Endothelial cell of umbilical vein (primary cell): ENCODE results near the gene FUT2. TPM values are rescaled to one million over a fixed set of nuclear protein-coding genes. Genes with fewer than 3 reads are reported as not detected.

Experiments used
- BruUV-seq: library from RNA; stranded (reverse); fragments of 400-500 nt; replicated peaks from 2 replicates; lab custom pipeline; 2021; lab: Mats Ljungman, UMichigan
- CTCF ChIA-PET: fragments of 300-600, 350-600 bp; sonication (Branson Sonifier 250); formaldehyde crosslinking; loops from one replicate; lab custom pipeline; 2021; ENCODE audit warnings: antibody characterized with exemption, inconsistent platforms; lab: Charles Lee
- POLR2A ChIA-PET: fragments of 300-600, 350-600 bp; sonication (Branson Sonifier 250); formaldehyde crosslinking; loops from one replicate; lab custom pipeline; 2021; ENCODE audit warnings: antibody characterized with exemption, inconsistent platforms; lab: Charles Lee
- DNase-seq: peaks from one replicate; pipeline ENCODE4 v3.0.0-alpha.2; 2011; ENCODE audit warnings: low read depth, low spot score
- FAIRE-seq: peaks from 2 replicates; lab custom pipeline; 2011; peaks lifted over from hg19 to GRCh38; lab: Jason Lieb, UNC
- H2AFZ ChIP-seq: 2 replicates; pipeline ENCODE4 v1.6.0; 2012; ENCODE audit warnings: low read depth, low read length, control low read depth, inconsistent platforms
- H3K27ac ChIP-seq: 2 replicates; pipeline ENCODE4 v1.5.1; 2011; ENCODE audit warnings: low read depth, mild to moderate bottlenecking, control low read depth, low read length, moderate library complexity; ENCODE audit not compliant: insufficient read depth
- H3K27me3 ChIP-seq, 2 experiments: 2 replicates each; pipeline versions ENCODE4 v1.6.0 to v1.6.1; 2011; ENCODE audit warnings: low read length in 2 of 2, mixed read lengths in 1 of 2; ENCODE audit not compliant: control insufficient read depth in 2 of 2, insufficient read depth in 2 of 2
- H3K36me3 ChIP-seq, 2 experiments: 2 replicates in 1 of 2; 3 replicates in 1 of 2; pipeline ENCODE4 v1.5.1; 2011; ENCODE audit warnings: low read length in 2 of 2, mild to moderate bottlenecking in 1 of 2, moderate library complexity in 1 of 2; ENCODE audit not compliant: control insufficient read depth in 2 of 2, insufficient read depth in 2 of 2; ENCODE audit errors: extremely low read depth in 1 of 2
- H3K4me1 ChIP-seq: 3 replicates; pipeline ENCODE4 v1.5.1; 2011; ENCODE audit warnings: mild to moderate bottlenecking, low read length; ENCODE audit not compliant: control insufficient read depth, insufficient read depth; ENCODE audit errors: extremely low read depth
- H3K4me2 ChIP-seq: 2 replicates; pipeline ENCODE4 v1.6.1; 2011; ENCODE audit warnings: low read length, control low read depth, mixed read lengths; ENCODE audit not compliant: insufficient read depth
- H3K4me3 ChIP-seq, 3 experiments: fragments of 200-600 bp in 1 of 3; sonication (generic), shearing (Covaris generic) in 1 of 3; replicated peaks in 1 of 3; 2 replicates each; pipeline ENCODE4 v1.5.1; 2011 to 2016; ENCODE audit warnings: control low read depth in 3 of 3, low read length in 3 of 3, mild to moderate bottlenecking in 2 of 3, inconsistent platforms in 1 of 3, low read depth in 1 of 3, moderate library complexity in 1 of 3; ENCODE audit not compliant: insufficient read depth in 1 of 3
- H3K79me2 ChIP-seq: 2 replicates; pipeline ENCODE4 v1.6.0; 2012; ENCODE audit warnings: low read length, inconsistent platforms; ENCODE audit not compliant: control insufficient read depth, insufficient read depth
- H3K9ac ChIP-seq: replicated peaks from 2 replicates; pipeline ENCODE3; 2011; ENCODE audit warnings: low read length, control low read depth; ENCODE audit not compliant: insufficient read depth; ENCODE audit errors: extremely low read depth
- H3K9me1 ChIP-seq: replicated peaks from 3 replicates; pipeline ENCODE4 v1.6.0; 2011; ENCODE audit warnings: mild to moderate bottlenecking, low read length; ENCODE audit not compliant: control insufficient read depth, insufficient read depth; ENCODE audit errors: extremely low read depth
- H3K9me3 ChIP-seq: replicated peaks from 2 replicates; pipeline ENCODE4 v1.5.1; 2012; ENCODE audit warnings: low read length, inconsistent platforms; ENCODE audit not compliant: control insufficient read depth, insufficient read depth
- H4K20me1 ChIP-seq: replicated peaks from 2 replicates; pipeline ENCODE3; 2011; ENCODE audit warnings: mild to moderate bottlenecking, low read length; ENCODE audit not compliant: control insufficient read depth, insufficient read depth; ENCODE audit errors: extremely low read depth
- EZH2 ChIP-seq: IDR thresholded peaks from 2 replicates; pipeline ENCODE4 v1.6.1; 2012; ENCODE audit warnings: borderline replicate concordance, low read depth, mild to moderate bottlenecking, moderate library complexity, low read length, inconsistent platforms; ENCODE audit not compliant: severe bottlenecking
- FOS ChIP-seq: IDR thresholded peaks from 2 replicates; pipeline ENCODE4 v1.6.1; 2011; ENCODE audit warnings: mild to moderate bottlenecking, low read length, moderate library complexity, borderline replicate concordance; ENCODE audit not compliant: insufficient read depth
- GATA2 ChIP-seq: IDR thresholded peaks from 2 replicates; pipeline ENCODE4 v1.7.0; 2011; ENCODE audit warnings: low read depth, mild to moderate bottlenecking, moderate library complexity, mixed read lengths, low read length; ENCODE audit not compliant: insufficient read length, insufficient read depth
- JUN ChIP-seq: IDR thresholded peaks from 2 replicates; pipeline ENCODE4 v1.6.1; 2011; ENCODE audit warnings: borderline replicate concordance, low read depth; ENCODE audit not compliant: insufficient read length, insufficient read depth
- MYC ChIP-seq: IDR thresholded peaks from one replicate; pipeline ENCODE4 v1.6.1; 2011; ENCODE audit warnings: mild to moderate bottlenecking, low read depth, low read length
- POLR2A ChIP-seq: IDR thresholded peaks from 2 replicates; pipeline ENCODE4 v1.6.1; 2012; ENCODE audit warnings: low read depth, mild to moderate bottlenecking, control low read depth, low read length
- POLR2AphosphoS5 ChIP-seq: IDR thresholded peaks from 2 replicates; pipeline ENCODE4 v1.6.1; 2012; ENCODE audit warnings: low read depth, mild to moderate bottlenecking, control low read depth, low read length, moderate library complexity; ENCODE audit not compliant: insufficient read depth
- dilution Hi-C: fragments of 300-500 bp; cut with MboI; formaldehyde crosslinking; loops from one replicate; pipeline ENCODE4 v1.15.0; 2019; ENCODE audit warnings: low sequenced_read_pairs; ENCODE audit not compliant: extremely low pct_ligation_motif_present
- intact Hi-C: fragments of 100-400 bp; cut with micrococcal nuclease; formaldehyde crosslinking; loops from one replicate; pipeline ENCODE4 v1.10.0; 2022
- polyA plus RNA-seq, 4 experiments: library from polyadenylated mRNA; depleted of rRNA in 3 of 4; stranded (reverse) in 3 of 4; unstranded in 1 of 4; fragments of >200 nt; gene quantifications; 2 replicates each; pipeline versions ENCODE4 v1.2.1 to v1.2.3, GENCODE V29; 2011 to 2012; ENCODE audit warnings: missing spikeins in 1 of 4
- total RNA-seq: library from RNA; stranded (reverse); gene quantifications from 2 replicates; pipeline ENCODE4 v1.2.3, GENCODE V29; 2021
- TF ChIP-seq, protein P1 (sequence below), 2 donors: IDR thresholded peaks; 1 replicate in 1 of 2; 2 replicates in 1 of 2; pipeline ENCODE4 v1.5.1; 2011; ENCODE audit warnings: low read length in 2 of 2, mild to moderate bottlenecking in 2 of 2, moderate library complexity in 2 of 2, control low read depth in 1 of 2, inconsistent platforms in 1 of 2, low read depth in 1 of 2; ENCODE audit not compliant: insufficient read depth in 1 of 2; ENCODE audit errors: extremely low read depth in 1 of 2
- TF ChIP-seq, protein P2 (sequence below): IDR thresholded peaks from 2 replicates; pipeline ENCODE4 v1.6.1; 2011; ENCODE audit not compliant: insufficient read depth, insufficient read length

FUT2 gene
- total and polyA plus RNA-seq, 2 donors (not counting 3 experiments of a cell fraction or from before 2014, with no cell fraction given) = not detected

- dilution Hi-C loops (no loop called here), intact Hi-C loops (no loop called here)
- no peak overlapping the region for H3K4me2 ChIP-seq
- H3K9ac ChIP-seq = no peak overlapping the region
- H3K36me3 ChIP-seq = no peaks in the 10 kb centered on the region
- no peak overlapping the region for H2AFZ ChIP-seq
- FAIRE-seq (no peak), DNase-seq (no peak)
- no peak overlapping the region for H3K4me3 ChIP-seq
- no TSS peak for BruUV-seq
- H3K27ac ChIP-seq = no peak overlapping the region
- no peaks in the 10 kb centered on the region for H3K79me2 ChIP-seq
- TF ChIP-seq POLR2A (no peak), GATA2 (no peak), JUN (no peak), EZH2 (no peak)
- TF ChIP-seq, protein P1, sequence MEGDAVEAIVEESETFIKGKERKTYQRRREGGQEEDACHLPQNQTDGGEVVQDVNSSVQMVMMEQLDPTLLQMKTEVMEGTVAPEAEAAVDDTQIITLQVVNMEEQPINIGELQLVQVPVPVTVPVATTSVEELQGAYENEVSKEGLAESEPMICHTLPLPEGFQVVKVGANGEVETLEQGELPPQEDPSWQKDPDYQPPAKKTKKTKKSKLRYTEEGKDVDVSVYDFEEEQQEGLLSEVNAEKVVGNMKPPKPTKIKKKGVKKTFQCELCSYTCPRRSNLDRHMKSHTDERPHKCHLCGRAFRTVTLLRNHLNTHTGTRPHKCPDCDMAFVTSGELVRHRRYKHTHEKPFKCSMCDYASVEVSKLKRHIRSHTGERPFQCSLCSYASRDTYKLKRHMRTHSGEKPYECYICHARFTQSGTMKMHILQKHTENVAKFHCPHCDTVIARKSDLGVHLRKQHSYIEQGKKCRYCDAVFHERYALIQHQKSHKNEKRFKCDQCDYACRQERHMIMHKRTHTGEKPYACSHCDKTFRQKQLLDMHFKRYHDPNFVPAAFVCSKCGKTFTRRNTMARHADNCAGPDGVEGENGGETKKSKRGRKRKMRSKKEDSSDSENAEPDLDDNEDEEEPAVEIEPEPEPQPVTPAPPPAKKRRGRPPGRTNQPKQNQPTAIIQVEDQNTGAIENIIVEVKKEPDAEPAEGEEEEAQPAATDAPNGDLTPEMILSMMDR (IDR thresholded peaks at IDR 0.05; ENCODE audit: extremely low read depth in 1 of 2, insufficient read depth in 1 of 2, low read depth in 1 of 2, low read length in 2 of 2) = no peak
- no peaks in the 10 kb centered on the region for H4K20me1 ChIP-seq
- ChIA-PET POLR2A (interaction anchor here (0.5 kb wide), 1 partner anchor 20 kb away, joined by 3 read pairs; no protein-coding TSS in a partner anchor), CTCF (no interaction called here)
- no peaks in the 10 kb centered on the region for H3K9me1 ChIP-seq
- H3K4me1 ChIP-seq = no peaks in the 10 kb centered on the region
- no peaks in the 10 kb centered on the region for H3K9me3 ChIP-seq
- H3K27me3 ChIP-seq = no peaks in the 10 kb centered on the region
Measured at GRCh38 chr19:48663667-48664066, 32.1 kb upstream of the FUT2 start.

GRCh38 chr19:48664476-48664875 lies 31.3 kb upstream of the FUT2 start:
- no peaks in the 10 kb centered on the region for H3K9me3 ChIP-seq
- no peaks in the 10 kb centered on the region for H4K20me1 ChIP-seq
- H3K27ac ChIP-seq = no peak overlapping the region
- intact Hi-C loops (no loop called here), dilution Hi-C loops (no loop called here)
- no peaks in the 10 kb centered on the region for H3K27me3 ChIP-seq
- POLR2A ChIA-PET = interaction anchor here (0.7 kb wide), 1 partner anchor 228 kb away, joined by 3 read pairs; no protein-coding TSS in a partner anchor
- TF ChIP-seq, protein P2, sequence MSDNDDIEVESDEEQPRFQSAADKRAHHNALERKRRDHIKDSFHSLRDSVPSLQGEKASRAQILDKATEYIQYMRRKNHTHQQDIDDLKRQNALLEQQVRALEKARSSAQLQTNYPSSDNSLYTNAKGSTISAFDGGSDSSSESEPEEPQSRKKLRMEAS = no peak
- no peak for TF ChIP-seq MYC
- no peak for TF ChIP-seq POLR2A
- TF ChIP-seq FOS = no peak
- TF ChIP-seq EZH2 = no peak
- TF ChIP-seq JUN = no peak
- no peak for TF ChIP-seq POLR2AphosphoS5
- TF ChIP-seq, protein P1 (IDR thresholded peaks at IDR 0.05; ENCODE audit: extremely low read depth in 1 of 2, insufficient read depth in 1 of 2, low read depth in 1 of 2, low read length in 2 of 2) = no peak
- TF ChIP-seq GATA2 = no peak
- no peaks in the 10 kb centered on the region for H3K9me1 ChIP-seq
- H3K4me3 ChIP-seq = no peak overlapping the region
- H3K9ac ChIP-seq = no peak overlapping the region
- CTCF ChIA-PET = interaction anchor here (1.2 to 1.6 kb wide), 2 partner anchors 10 to 34 kb away, joined by 3 to 6 read pairs; no protein-coding TSS in a partner anchor
- no peaks in the 10 kb centered on the region for H3K79me2 ChIP-seq
- no peaks in the 10 kb centered on the region for H3K4me1 ChIP-seq
- H3K36me3 ChIP-seq = no peaks in the 10 kb centered on the region
- H3K4me2 ChIP-seq = no peak overlapping the region
- DNase-seq (no peak), FAIRE-seq (no peak)
- BruUV-seq = no TSS peak
- H2AFZ ChIP-seq = no peak overlapping the region
